HG03159 (cell line): ENCODE data around the gene ENTPD7.
"Not testable (repeated sequence)": the region's sequence is repeated elsewhere in the genome, so short reads cannot be mapped to it uniquely, and the experiment has no call there.

ENCODE experiments used
- ATAC-seq: cut with Tn5 transposase; IDR thresholded peaks from one replicate; pipeline ENCODE4 v1.9.1; 2021; ENCODE audit warnings: mild to moderate bottlenecking, moderate library complexity; ENCODE audit not compliant: unreplicated experiment

ENTPD7 gene

GRCh38 chr10:99740933-99741559, 81.7 kb downstream of the ENTPD7 start:
- no peak for ATAC-seq

DNA sequence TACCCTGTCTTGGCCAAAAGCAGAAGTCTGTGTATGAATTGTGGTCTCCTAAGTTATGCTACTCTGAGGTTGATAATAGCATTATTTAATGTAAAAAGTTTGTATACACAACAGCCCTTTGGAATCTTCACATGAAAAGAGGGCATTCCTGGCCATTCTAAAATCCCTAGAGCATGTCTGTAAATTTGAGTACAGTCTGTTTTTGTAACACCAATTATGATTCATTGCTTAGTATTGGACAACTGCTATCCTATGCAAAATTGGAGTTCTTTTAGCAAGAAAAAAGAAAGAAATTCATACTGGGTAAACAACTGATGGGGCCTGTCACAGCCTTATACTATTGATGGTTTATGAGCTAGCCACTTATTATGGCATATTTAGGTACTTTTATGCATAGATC, 82.9 kb downstream of the ENTPD7 start:
- ATAC-seq, result no peak

- no peak for ATAC-seq
Measured at GRCh38 chr10:99742701-99743100, 83.4 kb downstream of the ENTPD7 start.

DNA sequence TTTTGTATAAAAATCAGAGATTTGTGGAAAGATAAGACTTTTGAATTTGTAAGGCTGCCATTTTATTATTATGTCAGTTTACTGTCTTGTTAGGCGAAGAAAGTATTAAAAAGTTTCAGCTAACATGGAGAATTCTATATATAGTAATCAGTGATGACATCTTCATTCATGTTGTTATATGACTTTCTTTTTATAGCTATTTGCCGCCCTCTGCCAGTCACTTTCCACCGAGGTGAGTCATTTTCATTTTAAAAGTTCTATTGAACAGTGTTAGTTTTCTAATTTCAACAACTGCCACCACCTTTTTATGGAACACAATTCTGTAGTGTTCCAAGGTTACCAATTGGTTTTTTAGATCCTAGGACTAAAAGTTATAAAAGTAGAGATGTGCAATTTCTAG, 84.5 kb downstream of the ENTPD7 start:
- ATAC-seq, result no peak

GRCh38 chr10:99746166-99746565, 86.9 kb downstream of the ENTPD7 start:
- not testable (repeated sequence) for ATAC-seq

- no peak for ATAC-seq
Measured at GRCh38 chr10:99748823-99749451, 89.6 kb downstream of the ENTPD7 start.

GRCh38 chr10:99750641-99751040, 91.3 kb downstream of the ENTPD7 start:
- no peak for ATAC-seq

- ATAC-seq, result no peak
Measured at GRCh38 chr10:99754670-99755069, 95.4 kb downstream of the ENTPD7 start.
